Smooth muscle cell (in vitro differentiated cells): ENCODE measurements around the gene FRZB. TPM values are rescaled to one million over a fixed set of nuclear protein-coding genes. Genes with fewer than 3 reads are reported as not detected.

Source experiments
- DNase-seq: peaks from one replicate; lab custom pipeline; 2025; ENCODE audit not compliant: unreplicated experiment; lab: John Stamatoyannopoulos, UW
- H2AFZ ChIP-seq: fragments of 200-600 bp; sonication (generic); 2 replicates; pipeline ENCODE4 v1.6.0; 2016; ENCODE audit warnings: antibody characterized with exemption, low read depth, mild to moderate bottlenecking
- H3F3A ChIP-seq: fragments of 200-600 bp; sonication (generic); 2 replicates; pipeline ENCODE4 v1.6.0; 2017; ENCODE audit warnings: antibody characterized with exemption, low read depth
- H3K27ac ChIP-seq: fragments of 200-600 bp; sonication (generic); 2 replicates; pipeline ENCODE4 v1.5.1; 2016; ENCODE audit warnings: low read depth, mild to moderate bottlenecking
- H3K27me3 ChIP-seq: fragments of 200-600 bp; sonication (generic); 2 replicates; pipeline ENCODE4 v1.6.1; 2016; ENCODE audit warnings: low read depth, mild to moderate bottlenecking
- H3K36me3 ChIP-seq: fragments of 200-600 bp; sonication (generic); 2 replicates; pipeline ENCODE4 v1.5.1; 2016; ENCODE audit warnings: low read depth
- H3K4me1 ChIP-seq: fragments of 200-600 bp; sonication (generic); 2 replicates; pipeline ENCODE4 v1.5.1; 2016; ENCODE audit warnings: low read depth
- H3K4me2 ChIP-seq: fragments of 200-600 bp; sonication (generic); 2 replicates; pipeline ENCODE4 v1.6.0; 2016; ENCODE audit warnings: mild to moderate bottlenecking
- H3K4me3 ChIP-seq: fragments of 200-600 bp; sonication (generic); 2 replicates; pipeline ENCODE4 v1.5.1; 2016; ENCODE audit warnings: mild to moderate bottlenecking
- H3K79me2 ChIP-seq: fragments of 200-600 bp; sonication (generic); 2 replicates; pipeline ENCODE4 v1.6.0; 2016; ENCODE audit warnings: low read depth, mild to moderate bottlenecking
- H3K9ac ChIP-seq: fragments of 200-600 bp; sonication (generic); 2 replicates; pipeline ENCODE4 v1.6.0; 2016; ENCODE audit warnings: low read depth
- H3K9me3 ChIP-seq: fragments of 200-600 bp; sonication (generic); replicated peaks from 2 replicates; pipeline ENCODE4 v1.5.1; 2016; ENCODE audit warnings: low read depth
- H4K20me1 ChIP-seq: fragments of 200-600 bp; sonication (generic); 2 replicates; pipeline ENCODE4 v1.6.0; 2016; ENCODE audit warnings: low read depth
- CTCF ChIP-seq: fragments of 200-600 bp; sonication (generic); IDR thresholded peaks from 2 replicates; pipeline ENCODE4 v1.5.1; 2017; ENCODE audit warnings: borderline replicate concordance, mild to moderate bottlenecking, antibody characterized with exemption; ENCODE audit not compliant: insufficient read depth, poor library complexity, severe bottlenecking
- WGBS: methylation state at CpG from one replicate; pipeline ENCODE4 v1.1.7; 2016; ENCODE audit warnings: low lambda C conversion rate; 5-methylcytosine and 5-hydroxymethylcytosine counted together
- polyA plus RNA-seq: library from polyadenylated mRNA; unstranded; fragments of >200 nt; fragmentation: Nextera tagmentation; extraction: Ambion mirVana; gene quantifications from 2 replicates; pipeline ENCODE4 v1.2.1, GENCODE V29; 2016
- total RNA-seq: library from RNA; depleted of rRNA; stranded (reverse); fragments of >200 nt; gene quantifications from 2 replicates; pipeline ENCODE4 v1.2.3, GENCODE V29; 2014

FRZB gene
- total and polyA plus RNA-seq, 2 experiments from 2014 or later = 11.2 to 33.5 TPM

GRCh38 chr2:182824056-182824766 is 42.2 kb downstream of the FRZB start:
- H3K9ac ChIP-seq = no peak overlapping the region
- no peaks in the 10 kb centered on the region for H3K79me2 ChIP-seq
- H2AFZ ChIP-seq = no peak overlapping the region
- no peak for TF ChIP-seq CTCF
- 80% methylated on average over 5 of the region's 5 CpGs for whole genome bisulfite sequencing
- DNase-seq = no peak
- H3K4me2 ChIP-seq = no peak overlapping the region
- H3K27ac ChIP-seq = no peak overlapping the region
- H3K27me3 ChIP-seq = no peaks in the 10 kb centered on the region
- no peaks in the 10 kb centered on the region for H3K9me3 ChIP-seq
- H3K4me1 ChIP-seq = peaks cover 38% of the 10 kb centered on the region
- no peaks in the 10 kb centered on the region for H4K20me1 ChIP-seq
- H3K36me3 ChIP-seq = no peaks in the 10 kb centered on the region
- no peak overlapping the region for H3K4me3 ChIP-seq
- peaks cover 17% of the 10 kb centered on the region for H3F3A ChIP-seq

- peaks cover 47% of the 10 kb centered on the region for H3K4me1 ChIP-seq
- no peaks in the 10 kb centered on the region for H3K9me3 ChIP-seq
- DNase-seq = no peak
- H4K20me1 ChIP-seq = no peaks in the 10 kb centered on the region
- H3K27ac ChIP-seq = no peak overlapping the region
- H3K4me3 ChIP-seq = no peak overlapping the region
- no peak for TF ChIP-seq CTCF
- no peak overlapping the region for H3K4me2 ChIP-seq
- 90% methylated on average over 2 of the region's 2 CpGs for WGBS
- H3K27me3 ChIP-seq = no peaks in the 10 kb centered on the region
- peaks cover 13% of the 10 kb centered on the region for H3F3A ChIP-seq
- H3K9ac ChIP-seq = no peak overlapping the region
- no peak overlapping the region for H2AFZ ChIP-seq
- no peaks in the 10 kb centered on the region for H3K36me3 ChIP-seq
- H3K79me2 ChIP-seq = no peaks in the 10 kb centered on the region
Observed at GRCh38 chr2:182822733-182823132, 43.7 kb downstream of the FRZB start.

GRCh38 chr2:182821182-182821581 is 45.3 kb downstream of the FRZB start:
- 81% methylated on average over 2 of the region's 2 CpGs for WGBS
- Histone ChIP-seq H3K79me2 (no peaks in the 10 kb centered on the region), H2AFZ (no peak overlapping the region), H3K36me3 (no peaks in the 10 kb centered on the region), H3K27me3 (no peaks in the 10 kb centered on the region), H3K9me3 (no peaks in the 10 kb centered on the region), H3K4me3 (no peak overlapping the region), H4K20me1 (no peaks in the 10 kb centered on the region), H3K4me2 (no peak overlapping the region), H3K27ac (no peak overlapping the region), H3K9ac (no peak overlapping the region), H3K4me1 (peaks cover 54% of the 10 kb centered on the region), H3F3A (no peaks in the 10 kb centered on the region)
- no peak for TF ChIP-seq CTCF
- DNase-seq = no peak

- Histone ChIP-seq H3K27ac (no peak overlapping the region), H3K4me2 (no peak overlapping the region), H3K9ac (no peak overlapping the region), H3K36me3 (no peaks in the 10 kb centered on the region), H2AFZ (no peak overlapping the region), H3K4me1 (peaks cover 39% of the 10 kb centered on the region), H3K9me3 (no peaks in the 10 kb centered on the region), H3F3A (no peaks in the 10 kb centered on the region), H3K79me2 (no peaks in the 10 kb centered on the region), H3K4me3 (no peak overlapping the region), H4K20me1 (no peaks in the 10 kb centered on the region), H3K27me3 (no peaks in the 10 kb centered on the region)
- WGBS = 98% methylated on average over 4 of the region's 4 CpGs
- TF ChIP-seq CTCF = no peak
- no peak for DNase-seq
Observed at GRCh38 chr2:182819412-182819811, 47.0 kb downstream of the FRZB start.
